Endodermal cell (in vitro differentiated cells): Measurements from ENCODE around the gene SELENOV. TPM values are rescaled to one million over a fixed set of nuclear protein-coding genes. Genes with fewer than 3 reads are reported as not detected.

Source experiments
- DNase-seq: peaks from one replicate; pipeline ENCODE4 v3.0.0-alpha.2; 2017
- H3K27ac ChIP-seq: 2 replicates; pipeline ENCODE4 v1.5.1; 2013; ENCODE audit warnings: mild to moderate bottlenecking, low read depth, low read length, moderate library complexity
- H3K27me3 ChIP-seq: 2 replicates; pipeline ENCODE4 v1.6.1; 2013; ENCODE audit warnings: mild to moderate bottlenecking, low read length, moderate library complexity; ENCODE audit not compliant: insufficient read depth, control insufficient read depth, poor library complexity, severe bottlenecking
- H3K36me3 ChIP-seq: 2 replicates; pipeline ENCODE4 v1.7.0; 2013; ENCODE audit warnings: mild to moderate bottlenecking, low read length, moderate library complexity; ENCODE audit not compliant: control insufficient read depth, insufficient read depth
- H3K4me1 ChIP-seq: one replicate; pipeline ENCODE4 v1.7.0; 2013; ENCODE audit warnings: low read length; ENCODE audit not compliant: control insufficient read depth, insufficient read depth
- H3K4me3 ChIP-seq: 2 replicates; pipeline ENCODE4 v1.5.1; 2013; ENCODE audit warnings: mild to moderate bottlenecking, low read length, moderate library complexity
- H3K9ac ChIP-seq: 2 replicates; pipeline ENCODE4 v1.6.1; 2013; ENCODE audit warnings: mild to moderate bottlenecking, low read length, moderate library complexity; ENCODE audit not compliant: poor library complexity, severe bottlenecking; ENCODE audit errors: extremely low read depth
- H3K9me3 ChIP-seq: 2 replicates; pipeline ENCODE4 v1.6.1; 2013; ENCODE audit warnings: mild to moderate bottlenecking, low read length, moderate library complexity; ENCODE audit not compliant: control insufficient read depth
- H3K27ac Mint-ChIP-seq: 2 replicates; pipeline ENCODE4 v1.8.0; 2020; ENCODE audit warnings: mixed read lengths
- H3K27me3 Mint-ChIP-seq: 2 replicates; pipeline ENCODE4 v1.8.0; 2021; ENCODE audit warnings: mild to moderate bottlenecking, mixed read lengths; ENCODE audit not compliant: insufficient read depth
- H3K36me3 Mint-ChIP-seq: 2 replicates; pipeline ENCODE4 v1.8.0; 2020; ENCODE audit warnings: low read depth, mixed read lengths
- H3K4me1 Mint-ChIP-seq: 2 replicates; pipeline ENCODE4 v1.8.0; 2020; ENCODE audit warnings: mixed read lengths
- H3K4me3 Mint-ChIP-seq: 2 replicates; pipeline ENCODE4 v1.8.0; 2020; ENCODE audit warnings: mild to moderate bottlenecking, moderate library complexity, mixed read lengths
- H3K9me3 Mint-ChIP-seq: 2 replicates; pipeline ENCODE4 v1.8.0; 2020; ENCODE audit warnings: mild to moderate bottlenecking, mixed read lengths
- CTCF ChIP-seq: fragments of 200-600 bp; sonication (generic); conservative IDR thresholded peaks from 2 replicates; pipeline ENCODE4 v1.5.0; 2021; ENCODE audit warnings: antibody characterized with exemption, mild to moderate bottlenecking
- WGBS, 2 experiments: methylation state at CpG; one replicate each; pipeline versions ENCODE4 v1.1.5 to v1.1.7; 2013; ENCODE audit warnings: missing lambda C conversion rate in 2 of 2, mixed read lengths in 1 of 2; ENCODE audit not compliant: insufficient coverage in 1 of 2, insufficient read length in 1 of 2; 5-methylcytosine and 5-hydroxymethylcytosine counted together
- total RNA-seq, 2 donors: library from RNA; stranded (reverse); fragmentation: NEBNext Ultra II Directional in 1 of 2; extraction: Animal tissue kit (Norgen Biotek cat#: 25700) in 1 of 2; gene quantifications; 2 replicates in 1 of 2; 3 replicates in 1 of 2; pipeline ENCODE4 v1.2.1, GENCODE V29; 2021

The SELENOV gene
- total RNA-seq, 2 donors from 2014 or later = 8.7 to 15.3 TPM

- Histone ChIP-seq H3K36me3 (no peaks in the 10 kb centered on the region), H3K27me3 (peaks cover 16% of the 10 kb centered on the region), H3K9ac (no peak overlapping the region), H3K9me3 (no peaks in the 10 kb centered on the region), H3K4me3 (no peak overlapping the region), H3K27ac (no peak overlapping the region), H3K4me1 (no peaks in the 10 kb centered on the region)
- H3K36me3 Mint-ChIP-seq = no peaks in the 10 kb centered on the region
- WGBS, 2 experiments = 59 to 80% methylated on average over 3 to 4 of the region's 4 CpGs
- H3K4me1 Mint-ChIP-seq = no peaks in the 10 kb centered on the region
- TF ChIP-seq CTCF = no peak
- H3K4me3 Mint-ChIP-seq = no peak overlapping the region
- H3K27ac Mint-ChIP-seq = no peak overlapping the region
- no peaks in the 10 kb centered on the region for H3K9me3 Mint-ChIP-seq
- H3K27me3 Mint-ChIP-seq = peaks cover 9% of the 10 kb centered on the region
- DNase-seq = no peak
Measured at GRCh38 chr19:39554701-39555311, 39.9 kb downstream of the SELENOV start.

GRCh38 chr19:39555883-39556282, 40.9 kb downstream of the SELENOV start:
- Histone ChIP-seq H3K4me3 (no peak overlapping the region), H3K9me3 (no peaks in the 10 kb centered on the region), H3K36me3 (no peaks in the 10 kb centered on the region), H3K27me3 (peaks cover 23% of the 10 kb centered on the region), H3K4me1 (no peaks in the 10 kb centered on the region), H3K9ac (no peak overlapping the region), H3K27ac (no peak overlapping the region)
- no peak for TF ChIP-seq CTCF
- H3K27ac Mint-ChIP-seq = no peak overlapping the region
- H3K4me3 Mint-ChIP-seq = no peak overlapping the region
- DNase-seq = no peak
- H3K4me1 Mint-ChIP-seq = no peaks in the 10 kb centered on the region
- WGBS, 2 experiments = 63 to 72% methylated on average over 1 of the region's 1 CpG
- no peaks in the 10 kb centered on the region for H3K36me3 Mint-ChIP-seq
- peaks cover 9% of the 10 kb centered on the region for H3K27me3 Mint-ChIP-seq
- no peaks in the 10 kb centered on the region for H3K9me3 Mint-ChIP-seq

- no peaks in the 10 kb centered on the region for H3K4me1 ChIP-seq
- peaks cover 27% of the 10 kb centered on the region for H3K27me3 ChIP-seq
- DNase-seq = no peak
- Mint-ChIP-seq H3K4me3 (no peak overlapping the region), H3K36me3 (no peaks in the 10 kb centered on the region), H3K27ac (no peak overlapping the region), H3K9me3 (no peaks in the 10 kb centered on the region), H3K4me1 (no peaks in the 10 kb centered on the region), H3K27me3 (peaks cover 7% of the 10 kb centered on the region)
- no peaks in the 10 kb centered on the region for H3K36me3 ChIP-seq
- no peaks in the 10 kb centered on the region for H3K9me3 ChIP-seq
- no peak for TF ChIP-seq CTCF
- H3K27ac ChIP-seq = no peak overlapping the region
- H3K9ac ChIP-seq = no peak overlapping the region
- 89 to 96% methylated on average over 4 to 5 of the region's 5 CpGs for WGBS, 2 experiments
- no peak overlapping the region for H3K4me3 ChIP-seq
Measured at GRCh38 chr19:39557811-39558623, 43.1 kb downstream of the SELENOV start.
